Measurements from ENCODE around the gene SAP30.

DNA sequence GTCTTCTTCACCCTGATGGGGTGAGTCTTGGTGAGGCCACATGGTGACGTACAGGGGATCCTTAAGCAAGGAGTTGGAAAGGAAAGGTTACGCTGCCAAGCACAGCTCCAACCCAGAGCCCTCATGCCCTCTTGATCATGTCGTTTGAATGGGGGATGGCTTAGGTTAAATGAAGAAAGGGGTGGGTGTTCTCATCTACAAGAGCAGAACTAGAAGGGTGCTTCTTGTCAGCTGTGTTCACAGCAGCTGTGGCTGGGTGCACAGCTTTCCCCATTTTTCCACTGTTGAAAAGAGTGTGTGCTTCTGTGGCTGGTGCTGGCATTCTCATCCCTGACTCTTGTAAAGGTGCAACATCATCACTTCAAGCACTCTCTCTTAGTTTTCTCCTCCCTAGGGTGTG is 43.7 kb downstream of the SAP30 start:
- TF ChIP-seq, protein P1, sequence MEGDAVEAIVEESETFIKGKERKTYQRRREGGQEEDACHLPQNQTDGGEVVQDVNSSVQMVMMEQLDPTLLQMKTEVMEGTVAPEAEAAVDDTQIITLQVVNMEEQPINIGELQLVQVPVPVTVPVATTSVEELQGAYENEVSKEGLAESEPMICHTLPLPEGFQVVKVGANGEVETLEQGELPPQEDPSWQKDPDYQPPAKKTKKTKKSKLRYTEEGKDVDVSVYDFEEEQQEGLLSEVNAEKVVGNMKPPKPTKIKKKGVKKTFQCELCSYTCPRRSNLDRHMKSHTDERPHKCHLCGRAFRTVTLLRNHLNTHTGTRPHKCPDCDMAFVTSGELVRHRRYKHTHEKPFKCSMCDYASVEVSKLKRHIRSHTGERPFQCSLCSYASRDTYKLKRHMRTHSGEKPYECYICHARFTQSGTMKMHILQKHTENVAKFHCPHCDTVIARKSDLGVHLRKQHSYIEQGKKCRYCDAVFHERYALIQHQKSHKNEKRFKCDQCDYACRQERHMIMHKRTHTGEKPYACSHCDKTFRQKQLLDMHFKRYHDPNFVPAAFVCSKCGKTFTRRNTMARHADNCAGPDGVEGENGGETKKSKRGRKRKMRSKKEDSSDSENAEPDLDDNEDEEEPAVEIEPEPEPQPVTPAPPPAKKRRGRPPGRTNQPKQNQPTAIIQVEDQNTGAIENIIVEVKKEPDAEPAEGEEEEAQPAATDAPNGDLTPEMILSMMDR (IDR thresholded peaks at IDR 0.05; ENCODE audit: low read depth, low read length) = no peak
- no peak for TF ChIP-seq EZH2phosphoT487 (IDR thresholded peaks at IDR 0.05; ENCODE audit: low read depth)

Measured in OCI-LY3 (cell line).